Right lobe of liver (tissue), 4 donors: ENCODE measurements around the gene CHN2.

Source experiments
- POLR2A ChIP-seq: fragments of 450-650 bp; IDR thresholded peaks from one replicate; pipeline ENCODE4 v1.6.1; 2017; ENCODE audit warnings: antibody characterized with exemption, mild to moderate bottlenecking
- TF ChIP-seq, protein P1 (sequence below), 4 donors: fragments of 200-600 bp in 3 of 4; fragments of 450-650 bp in 1 of 4; IDR thresholded peaks; one replicate each; pipeline versions ENCODE4 v1.5.1 to v1.8.0; 2016 to 2022; ENCODE audit warnings: antibody characterized with exemption in 4 of 4, mild to moderate bottlenecking in 2 of 4
- donor health status: DM: no; HTN: no; CAD: no.
- donor health status: DM: no; HTN: no; CAD: no.
- donor health status: DM: no; HTN: yes; CAD: no.

DNA sequence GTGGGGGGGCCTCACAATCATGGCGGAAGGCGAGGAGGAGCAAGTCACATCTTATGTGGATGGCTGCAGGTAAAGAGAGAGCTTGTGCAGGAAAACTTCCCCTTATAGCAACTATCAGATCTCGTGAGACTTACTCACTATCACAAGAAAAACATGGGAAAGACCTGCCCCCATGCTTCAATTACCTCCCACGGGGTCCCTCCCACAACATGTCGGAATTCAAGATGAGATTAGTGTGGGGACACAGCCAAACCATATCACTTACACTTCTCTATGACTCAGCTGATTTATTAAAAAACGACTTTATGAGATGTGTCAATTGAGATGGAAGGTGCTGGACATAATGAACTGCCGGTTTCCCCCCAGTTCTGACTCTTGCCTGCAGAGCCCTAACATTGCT lies 23.8 kb upstream of the CHN2 start:
- TF ChIP-seq, protein P1, sequence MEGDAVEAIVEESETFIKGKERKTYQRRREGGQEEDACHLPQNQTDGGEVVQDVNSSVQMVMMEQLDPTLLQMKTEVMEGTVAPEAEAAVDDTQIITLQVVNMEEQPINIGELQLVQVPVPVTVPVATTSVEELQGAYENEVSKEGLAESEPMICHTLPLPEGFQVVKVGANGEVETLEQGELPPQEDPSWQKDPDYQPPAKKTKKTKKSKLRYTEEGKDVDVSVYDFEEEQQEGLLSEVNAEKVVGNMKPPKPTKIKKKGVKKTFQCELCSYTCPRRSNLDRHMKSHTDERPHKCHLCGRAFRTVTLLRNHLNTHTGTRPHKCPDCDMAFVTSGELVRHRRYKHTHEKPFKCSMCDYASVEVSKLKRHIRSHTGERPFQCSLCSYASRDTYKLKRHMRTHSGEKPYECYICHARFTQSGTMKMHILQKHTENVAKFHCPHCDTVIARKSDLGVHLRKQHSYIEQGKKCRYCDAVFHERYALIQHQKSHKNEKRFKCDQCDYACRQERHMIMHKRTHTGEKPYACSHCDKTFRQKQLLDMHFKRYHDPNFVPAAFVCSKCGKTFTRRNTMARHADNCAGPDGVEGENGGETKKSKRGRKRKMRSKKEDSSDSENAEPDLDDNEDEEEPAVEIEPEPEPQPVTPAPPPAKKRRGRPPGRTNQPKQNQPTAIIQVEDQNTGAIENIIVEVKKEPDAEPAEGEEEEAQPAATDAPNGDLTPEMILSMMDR (IDR thresholded peaks at IDR 0.05), result no peak
- no peak for TF ChIP-seq POLR2A
